HG03064 (cell line): ENCODE measurements around the gene ACRBP.

Source experiments
- ATAC-seq: cut with Tn5 transposase; IDR thresholded peaks from one replicate; pipeline ENCODE4 v1.9.1; 2021; ENCODE audit warnings: low read depth; ENCODE audit not compliant: unreplicated experiment

Gene ACRBP

GRCh38 chr12:6647083-6647604 is at the start of gene ACRBP:
TSS of gene ACRBP (minus strand) at chr12:6647432. CDS start at chr12:6647366, 66 bp downstream.
- ATAC-seq: no peak

- ATAC-seq: no peak
These were observed 48.2 kb upstream of the ACRBP start for GRCh38 chr12:6695313-6696045.

GRCh38 chr12:6694701-6695100 is 47.5 kb upstream of the ACRBP start:
- ATAC-seq: no peak

- no peak for ATAC-seq
These were observed 46.7 kb upstream of the ACRBP start for GRCh38 chr12:6693832-6694355.

- no peak for ATAC-seq
These were observed 45.7 kb upstream of the ACRBP start for GRCh38 chr12:6692888-6693287.

GRCh38 chr12:6691473-6691872 is 44.2 kb upstream of the ACRBP start:
- ATAC-seq: no peak

- ATAC-seq: peak; percentile 66
These were observed 42.0 kb upstream of the ACRBP start, which contains the start of gene ZNF384 for GRCh38 chr12:6688999-6689882. TSS of gene ZNF384 (minus strand) at chr12:6689375. CDS start at chr12:6679520, 9,855 bp downstream.

- no peak for ATAC-seq
These were observed 41.3 kb upstream of the ACRBP start for GRCh38 chr12:6688543-6688998.

- no peak for ATAC-seq
These were observed 38.6 kb upstream of the ACRBP start for GRCh38 chr12:6685814-6686213.

GRCh38 chr12:6684609-6685008 is 37.4 kb upstream of the ACRBP start:
- no peak for ATAC-seq

GRCh38 chr12:6676962-6677361 is 29.7 kb upstream of the ACRBP start:
- no peak for ATAC-seq

- ATAC-seq: no peak
These were observed 24.9 kb upstream of the ACRBP start for GRCh38 chr12:6672143-6672542.

GRCh38 chr12:6667559-6668210 is 20.5 kb upstream of the ACRBP start:
- ATAC-seq: no peak

- ATAC-seq: no peak
These were observed 19.0 kb upstream of the ACRBP start for GRCh38 chr12:6666211-6666610.

- ATAC-seq: no peak
These were observed 17.7 kb upstream of the ACRBP start for GRCh38 chr12:6664902-6665301.

- ATAC-seq: peak; percentile 93
These were observed 15.9 kb upstream of the ACRBP start, which contains the start of gene ING4 for GRCh38 chr12:6662906-6663742. TSS of gene ING4 (minus strand) at chr12:6663119. CDS start at chr12:6663101, 18 bp downstream.

GRCh38 chr12:6662602-6662905 is 15.3 kb upstream of the ACRBP start:
- no peak for ATAC-seq

GRCh38 chr12:6653987-6654386 is 6.8 kb upstream of the ACRBP start:
- ATAC-seq: no peak

GRCh38 chr12:6653342-6653741 is 6.1 kb upstream of the ACRBP start:
- ATAC-seq: no peak

- no peak for ATAC-seq
These were observed 5.2 kb upstream of the ACRBP start for GRCh38 chr12:6652391-6652790.
